BJ (cell line): ENCODE results near the gene ADAMTS17. TPM values are rescaled to one million over a fixed set of nuclear protein-coding genes. Genes with fewer than 3 reads are reported as not detected.

ENCODE experiments used
- CTCF ChIA-PET: fragments of 350-600 bp; formaldehyde crosslinking; extraction: SDS; loops from one replicate; lab custom pipeline; 2021; ENCODE audit warnings: antibody characterized with exemption, inconsistent platforms; lab: Yijun Ruan, JAX
- POLR2A ChIA-PET: fragments of 300-600 bp; sonication (Branson Sonifier 250); formaldehyde crosslinking; extraction: SDS; loops from one replicate; lab custom pipeline; 2021; ENCODE audit warnings: antibody characterized with exemption; lab: Charles Lee
- DNase-seq: peaks from one replicate; pipeline ENCODE4 v3.0.0-alpha.2; 2011; ENCODE audit warnings: low read depth
- H3K27me3 ChIP-seq: 2 replicates; pipeline ENCODE4 v1.6.0; 2011; ENCODE audit warnings: low read length; ENCODE audit not compliant: control insufficient read depth, insufficient read depth
- H3K36me3 ChIP-seq: 2 replicates; pipeline ENCODE4 v1.5.1; 2011; ENCODE audit warnings: low read length; ENCODE audit not compliant: control insufficient read depth, insufficient read depth
- H3K4me3 ChIP-seq: 2 replicates; pipeline ENCODE4 v1.5.1; 2011; ENCODE audit warnings: low read depth, mild to moderate bottlenecking, control low read depth, low read length
- polyA plus RNA-seq: library from polyadenylated mRNA; depleted of rRNA; stranded (reverse); fragments of >200 nt; gene quantifications from 2 replicates; pipeline ENCODE4 v1.2.3, GENCODE V29; 2011
- TF ChIP-seq, protein P1 (sequence below): IDR thresholded peaks from 2 replicates; pipeline ENCODE4 v1.5.1; 2011; ENCODE audit warnings: low read depth, mild to moderate bottlenecking, control low read depth, inconsistent platforms, low read length, moderate library complexity; ENCODE audit not compliant: insufficient read depth

ADAMTS17 gene
- polyA plus RNA-seq, 1 experiment, result not detected

DNA sequence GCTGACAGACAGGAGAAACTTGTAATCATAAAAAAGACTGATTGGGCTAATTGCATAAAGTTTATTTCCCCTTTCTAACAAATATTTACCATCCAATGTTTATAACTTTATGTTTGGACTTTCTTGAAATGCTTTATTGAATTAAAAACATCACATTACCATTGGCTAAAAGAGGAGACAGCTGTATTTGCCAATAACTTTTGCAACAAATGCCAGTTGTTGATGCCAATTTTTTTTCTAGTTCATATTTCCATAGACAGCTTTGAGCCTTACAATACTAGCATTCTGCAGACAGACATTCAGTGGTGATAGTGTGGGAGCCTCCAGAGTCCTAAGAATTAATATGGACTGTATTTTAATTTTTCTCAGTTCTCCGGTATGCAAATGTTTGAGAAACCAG is 198.4 kb downstream of the ADAMTS17 start:
- ChIA-PET CTCF (interaction anchor here (0.7 kb wide), 1 partner anchor 1831 kb away, joined by 3 read pairs; no protein-coding TSS in a partner anchor), POLR2A (no interaction called here)
- DNase-seq, result no peak
- TF ChIP-seq, protein P1, sequence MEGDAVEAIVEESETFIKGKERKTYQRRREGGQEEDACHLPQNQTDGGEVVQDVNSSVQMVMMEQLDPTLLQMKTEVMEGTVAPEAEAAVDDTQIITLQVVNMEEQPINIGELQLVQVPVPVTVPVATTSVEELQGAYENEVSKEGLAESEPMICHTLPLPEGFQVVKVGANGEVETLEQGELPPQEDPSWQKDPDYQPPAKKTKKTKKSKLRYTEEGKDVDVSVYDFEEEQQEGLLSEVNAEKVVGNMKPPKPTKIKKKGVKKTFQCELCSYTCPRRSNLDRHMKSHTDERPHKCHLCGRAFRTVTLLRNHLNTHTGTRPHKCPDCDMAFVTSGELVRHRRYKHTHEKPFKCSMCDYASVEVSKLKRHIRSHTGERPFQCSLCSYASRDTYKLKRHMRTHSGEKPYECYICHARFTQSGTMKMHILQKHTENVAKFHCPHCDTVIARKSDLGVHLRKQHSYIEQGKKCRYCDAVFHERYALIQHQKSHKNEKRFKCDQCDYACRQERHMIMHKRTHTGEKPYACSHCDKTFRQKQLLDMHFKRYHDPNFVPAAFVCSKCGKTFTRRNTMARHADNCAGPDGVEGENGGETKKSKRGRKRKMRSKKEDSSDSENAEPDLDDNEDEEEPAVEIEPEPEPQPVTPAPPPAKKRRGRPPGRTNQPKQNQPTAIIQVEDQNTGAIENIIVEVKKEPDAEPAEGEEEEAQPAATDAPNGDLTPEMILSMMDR, result no peak
- Histone ChIP-seq H3K4me3 (no peak overlapping the region), H3K36me3 (no peaks in the 10 kb centered on the region), H3K27me3 (no peaks in the 10 kb centered on the region)

DNA sequence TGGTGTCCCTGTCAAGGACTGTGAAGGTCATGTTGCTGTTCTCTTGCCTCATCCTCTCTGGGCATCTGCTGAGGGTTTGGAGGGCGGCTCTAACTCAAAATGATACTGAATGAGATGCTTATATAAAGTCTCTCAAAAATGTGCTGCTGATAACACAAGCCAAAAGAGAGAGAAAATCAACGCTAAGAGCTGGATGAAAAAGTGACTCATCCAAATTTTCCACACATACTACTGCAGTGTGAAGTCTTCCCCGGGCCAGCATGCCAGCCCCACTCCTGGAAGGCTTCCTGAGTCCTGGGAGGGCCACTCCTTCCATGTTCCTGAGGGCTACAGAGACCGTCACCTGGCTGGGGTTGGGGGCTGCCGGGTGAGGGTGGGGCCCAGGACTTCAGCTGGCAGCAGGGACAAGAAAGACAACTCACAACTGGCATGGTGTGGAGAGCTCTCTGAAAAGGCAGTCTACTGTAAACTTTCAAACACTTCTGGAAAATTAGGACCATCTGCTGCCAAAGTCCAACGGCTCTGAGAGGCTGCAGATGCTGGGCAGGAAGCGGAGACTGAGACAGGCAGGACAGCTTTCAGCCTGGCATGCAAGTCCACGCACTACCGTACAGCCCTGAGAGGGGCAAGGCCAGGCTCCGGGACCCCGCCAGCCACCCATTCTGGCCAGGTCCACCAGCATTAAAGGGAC is 200.3 kb downstream of the ADAMTS17 start:
- no peak overlapping the region for H3K4me3 ChIP-seq
- H3K36me3 ChIP-seq, result no peaks in the 10 kb centered on the region
- no peak for DNase-seq
- POLR2A ChIA-PET, result no interaction called here
- TF ChIP-seq, protein P1, result no peak
- H3K27me3 ChIP-seq, result no peaks in the 10 kb centered on the region
- CTCF ChIA-PET, result no interaction called here

DNA sequence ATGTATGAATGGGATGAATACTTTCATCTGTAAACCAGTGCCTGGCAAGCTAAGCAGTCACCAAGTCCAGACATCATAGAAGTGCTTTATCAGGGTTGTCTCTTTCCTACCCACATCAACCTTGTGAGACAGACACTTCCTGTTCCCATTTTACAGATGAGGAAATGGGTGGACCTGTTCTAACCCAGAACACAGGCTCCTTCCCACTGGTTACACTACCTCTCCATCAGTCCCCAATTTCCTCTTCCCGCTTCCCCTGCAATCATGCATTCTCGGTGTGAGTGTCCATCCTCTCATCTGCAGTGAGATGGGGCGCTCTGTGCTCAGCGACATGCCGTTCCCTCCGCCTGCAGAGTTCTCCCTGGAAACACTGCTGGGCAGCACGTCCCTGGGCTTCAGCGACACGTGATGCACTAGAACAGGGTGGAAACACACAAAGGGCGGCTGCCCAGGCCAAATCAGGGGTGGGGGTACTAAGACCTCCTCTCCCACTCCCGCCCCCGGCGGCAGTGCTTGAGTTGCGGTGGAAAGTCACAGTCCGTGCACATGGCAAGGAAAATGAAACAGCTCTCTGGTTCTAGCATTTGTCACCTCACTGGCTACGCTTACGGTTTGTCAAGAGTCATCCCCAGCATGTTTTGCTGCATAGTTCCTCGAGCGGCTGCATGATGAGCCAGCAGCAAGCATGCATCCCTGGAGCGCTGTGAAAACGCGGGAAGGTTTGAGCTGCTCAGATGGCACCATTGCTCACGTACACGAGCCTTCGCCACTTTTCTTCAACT is 201.1 kb downstream of the ADAMTS17 start:
- ChIA-PET CTCF (no interaction called here), POLR2A (no interaction called here)
- no peaks in the 10 kb centered on the region for H3K36me3 ChIP-seq
- no peak overlapping the region for H3K4me3 ChIP-seq
- no peaks in the 10 kb centered on the region for H3K27me3 ChIP-seq
- TF ChIP-seq, protein P1, result no peak
- no peak for DNase-seq

DNA sequence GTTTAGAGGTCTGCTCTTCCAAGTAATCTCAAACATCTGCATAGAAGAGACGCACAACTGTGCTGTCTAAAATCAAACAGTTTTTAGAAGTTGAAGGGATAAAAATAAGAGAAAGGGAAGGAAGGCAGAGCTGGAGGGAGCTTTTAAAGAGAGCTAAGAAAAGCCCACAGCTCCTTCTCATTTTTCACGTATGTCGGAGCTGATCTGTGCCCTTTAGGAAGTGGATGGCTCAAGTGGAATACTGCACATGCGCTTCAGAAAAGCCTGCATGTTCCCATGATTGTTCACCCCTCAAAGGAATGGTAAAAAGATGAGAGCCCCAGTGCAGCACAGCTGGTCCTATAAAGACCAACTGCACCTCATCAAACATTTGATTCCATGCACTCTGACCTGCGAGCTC is 207.2 kb downstream of the ADAMTS17 start:
- TF ChIP-seq, protein P1, result no peak
- H3K36me3 ChIP-seq, result no peaks in the 10 kb centered on the region
- no peak for DNase-seq
- CTCF ChIA-PET, result no interaction called here
- POLR2A ChIA-PET, result no interaction called here
- no peak overlapping the region for H3K4me3 ChIP-seq
- no peaks in the 10 kb centered on the region for H3K27me3 ChIP-seq

GRCh38 chr15:100134089-100134583 is 207.6 kb downstream of the ADAMTS17 start:
- TF ChIP-seq, protein P1, result no peak
- Histone ChIP-seq H3K4me3 (no peak overlapping the region), H3K27me3 (no peaks in the 10 kb centered on the region), H3K36me3 (no peaks in the 10 kb centered on the region)
- no peak for DNase-seq
- ChIA-PET CTCF (no interaction called here), POLR2A (no interaction called here)
